ENCODE results near the gene SLC39A13.
A peak's percentile ranks its signal among the peaks of the same experiment; 100 is the strongest.

Gene SLC39A13

DNA sequence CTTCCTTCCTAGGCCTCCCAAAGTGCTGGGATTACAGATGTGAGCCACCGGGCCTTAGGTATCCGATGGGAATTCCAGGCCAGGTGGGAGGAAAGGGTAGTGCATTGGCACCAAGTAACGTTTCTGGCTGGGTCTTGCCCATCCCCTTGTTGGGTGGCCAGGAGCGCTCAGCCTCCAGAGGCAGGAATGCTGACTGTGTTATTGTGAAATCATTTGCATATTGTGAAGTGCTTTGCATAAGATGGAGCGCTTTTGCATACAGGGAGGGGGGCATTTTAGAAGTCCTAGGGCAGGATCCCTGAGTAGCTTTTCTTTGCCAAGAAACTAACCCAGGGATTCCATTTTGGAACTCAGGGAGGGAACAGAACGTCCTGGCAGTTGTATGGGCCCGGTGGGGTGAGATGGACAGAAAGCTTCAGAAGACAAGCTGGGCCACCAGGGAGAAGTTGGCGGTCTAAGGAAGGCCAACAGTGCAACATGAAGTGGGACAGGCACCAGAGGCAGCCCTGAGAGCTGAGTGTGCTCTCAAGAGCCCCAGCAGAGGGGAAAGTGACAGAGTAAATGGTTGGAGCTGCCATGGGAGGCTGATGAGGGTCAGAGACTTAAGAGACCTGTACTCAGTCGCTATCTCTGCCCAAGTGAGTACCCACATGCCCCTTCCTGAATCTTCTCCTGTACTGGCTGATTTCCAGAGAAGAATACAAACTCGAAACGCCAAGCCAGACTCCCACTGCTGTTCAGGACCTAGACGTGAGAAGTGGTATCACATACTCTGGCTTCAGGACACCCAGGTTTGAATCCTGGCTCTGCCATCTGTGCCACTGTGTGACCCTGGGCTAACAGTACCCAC, 1.3 kb upstream of the SLC39A13 start:
- no peak for DNase-seq

DNA sequence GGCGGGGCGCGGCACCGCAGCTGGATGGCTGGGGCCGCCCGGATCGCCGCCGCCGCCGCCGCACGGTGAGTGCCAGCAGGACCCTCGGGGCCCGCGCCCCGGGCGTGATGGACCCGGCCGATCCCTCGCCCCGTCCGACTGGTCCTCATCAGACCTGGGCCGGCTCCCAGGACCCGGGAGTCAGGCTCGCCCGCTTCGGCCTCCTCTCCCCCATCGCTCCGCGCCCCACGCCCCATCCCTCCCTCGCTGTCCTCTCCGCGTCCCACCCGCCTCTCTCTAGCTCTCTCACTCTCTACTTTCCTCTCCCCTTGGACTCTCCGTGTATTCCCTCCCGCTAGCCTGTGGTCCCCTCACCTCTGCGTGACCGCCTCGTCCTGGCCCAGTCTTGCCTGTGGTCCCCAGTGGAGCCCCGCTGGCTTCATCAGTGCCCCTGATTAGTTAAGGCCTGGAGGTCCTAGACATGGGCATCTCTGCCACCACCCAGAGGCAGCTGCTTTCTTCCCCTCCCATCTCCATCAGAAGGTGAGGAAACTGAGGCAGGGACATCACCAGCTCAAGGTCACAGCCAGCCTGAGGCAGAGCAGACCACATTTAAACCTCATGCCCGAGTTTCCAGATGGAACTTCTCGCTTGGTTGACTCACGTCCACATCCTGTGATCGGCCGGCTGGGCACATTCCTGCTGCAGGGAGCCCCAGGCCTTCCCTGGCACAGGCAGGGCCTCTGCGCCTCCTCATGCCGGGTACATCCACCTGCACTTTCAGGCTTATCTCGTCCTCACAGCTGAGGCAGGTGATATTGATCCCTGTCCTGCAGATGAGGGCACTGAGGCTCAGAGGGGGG, 429 bp downstream of the SLC39A13 start:
- no peak for DNase-seq

DNA sequence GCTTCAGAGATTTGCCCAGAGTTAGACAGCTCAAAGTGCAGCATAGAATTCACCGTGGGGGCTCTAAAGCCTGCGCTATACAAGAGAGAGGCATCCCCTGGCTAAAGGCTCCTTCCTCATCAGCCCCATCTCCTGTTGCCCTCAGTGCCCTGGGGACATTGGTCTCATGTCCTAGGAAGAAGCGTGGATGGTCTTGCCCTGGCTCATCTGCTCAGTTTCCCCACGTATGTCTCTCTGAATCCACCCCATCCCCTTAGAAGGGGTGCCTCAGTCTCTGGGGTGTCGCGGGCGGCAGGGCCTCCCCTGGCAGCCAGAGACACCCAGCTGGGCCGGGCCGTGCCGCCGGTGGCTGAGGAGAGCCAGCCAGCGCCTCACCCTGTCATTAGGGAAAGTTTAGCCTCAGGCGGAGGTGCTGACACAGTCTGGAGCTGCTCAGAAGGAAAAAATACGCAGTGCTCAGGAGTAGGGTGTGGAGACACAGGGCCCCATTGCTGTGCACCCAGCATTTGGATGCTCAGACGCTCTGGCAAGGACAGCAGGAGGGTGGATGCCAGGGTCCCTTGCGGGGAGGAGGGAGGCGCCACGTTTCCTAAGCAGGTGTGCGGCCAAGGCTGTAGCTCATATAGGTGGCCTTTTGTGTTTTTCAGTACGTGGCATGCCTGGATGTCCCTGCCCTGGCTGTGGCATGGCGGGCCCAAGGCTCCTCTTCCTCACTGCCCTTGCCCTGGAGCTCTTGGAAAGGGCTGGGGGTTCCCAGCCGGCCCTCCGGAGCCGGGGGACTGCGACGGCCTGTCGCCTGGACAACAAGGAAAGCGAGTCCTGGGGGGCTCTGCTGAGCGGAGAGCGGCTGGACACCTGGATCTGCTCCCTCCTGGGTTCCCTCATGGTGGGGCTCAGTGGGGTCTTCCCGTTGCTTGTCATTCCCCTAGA, 1.3 kb downstream of the SLC39A13 start:
- DNase-seq: no peak

DNA sequence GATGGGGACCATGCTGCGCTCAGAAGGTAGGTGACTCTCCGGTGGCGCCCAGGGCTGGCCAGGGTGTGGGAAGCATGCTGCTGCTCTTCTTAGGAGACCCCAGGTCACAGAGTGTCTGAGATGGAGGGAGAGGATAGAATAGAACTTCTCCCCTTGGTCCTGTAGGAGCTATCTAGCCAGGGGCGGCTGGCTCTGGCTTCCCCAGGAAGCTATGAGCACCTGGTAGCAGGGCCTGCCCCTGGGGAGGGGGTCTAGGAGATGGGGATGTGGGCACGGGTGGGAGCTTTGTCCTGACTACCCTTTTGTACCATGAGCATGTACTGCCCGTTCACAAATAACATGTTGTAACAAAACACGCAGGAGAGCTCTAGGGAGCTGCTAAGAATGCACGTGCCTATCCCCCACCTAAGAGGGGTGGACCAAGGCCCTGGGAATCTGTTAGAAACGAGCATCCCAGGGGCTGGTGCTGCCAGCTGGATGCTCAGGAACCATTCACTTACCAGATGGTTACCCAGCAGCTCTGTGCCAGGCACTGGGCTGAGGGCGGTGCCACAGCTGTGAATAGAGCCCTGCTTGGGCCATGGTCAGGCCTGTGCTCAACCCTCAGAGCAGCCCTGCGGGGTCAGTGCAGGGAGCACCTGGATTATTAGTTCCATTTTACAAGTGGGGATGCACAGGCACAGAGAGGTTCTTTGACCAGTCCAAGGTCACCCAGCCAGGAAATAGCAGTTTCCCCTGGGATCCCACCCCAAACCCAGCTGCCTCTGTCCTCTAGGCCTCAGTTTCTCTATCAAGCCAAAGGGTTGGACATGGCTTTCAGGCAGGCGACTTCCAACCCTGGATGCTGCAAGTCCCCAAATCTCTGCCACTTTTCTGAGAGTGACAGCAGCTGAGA, 2.2 kb downstream of the SLC39A13 start:
- DNase-seq: no peak

DNA sequence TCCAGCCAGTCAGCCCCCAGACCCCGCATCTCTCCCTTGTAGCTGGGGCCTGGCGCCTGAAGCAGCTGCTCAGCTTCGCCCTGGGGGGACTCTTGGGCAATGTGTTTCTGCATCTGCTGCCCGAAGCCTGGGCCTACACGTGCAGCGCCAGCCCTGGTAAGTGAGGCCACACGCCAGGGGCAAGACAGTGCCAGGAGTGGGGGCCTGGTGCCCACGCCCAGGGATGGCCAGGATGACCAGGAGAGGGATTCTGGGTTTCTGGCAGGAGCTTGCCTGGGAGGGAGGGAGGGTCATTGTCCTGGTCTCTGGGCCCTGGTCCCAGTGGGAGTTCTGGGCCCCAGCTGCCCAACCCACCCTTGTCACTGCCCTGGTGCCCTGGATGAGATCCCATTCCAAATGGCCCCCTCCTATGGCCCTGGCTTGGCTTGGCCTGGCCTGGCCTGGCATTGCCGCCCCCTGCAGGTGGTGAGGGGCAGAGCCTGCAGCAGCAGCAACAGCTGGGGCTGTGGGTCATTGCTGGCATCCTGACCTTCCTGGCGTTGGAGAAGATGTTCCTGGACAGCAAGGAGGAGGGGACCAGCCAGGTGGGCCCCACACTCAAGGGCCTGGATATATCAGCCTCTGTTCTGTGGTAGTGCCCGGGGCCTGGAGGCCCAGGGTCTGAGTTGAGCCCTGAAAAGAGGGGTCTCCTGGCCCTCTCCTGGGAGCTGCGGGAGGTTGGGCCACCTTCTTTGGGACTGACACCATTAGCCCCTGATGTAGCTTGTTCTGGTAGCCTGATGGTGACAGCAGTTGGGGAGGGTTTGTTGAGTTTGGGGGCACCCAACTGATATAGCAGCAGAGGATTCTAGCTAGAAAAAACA, 3.7 kb downstream of the SLC39A13 start:
- peak; percentile 62 for DNase-seq

DNA sequence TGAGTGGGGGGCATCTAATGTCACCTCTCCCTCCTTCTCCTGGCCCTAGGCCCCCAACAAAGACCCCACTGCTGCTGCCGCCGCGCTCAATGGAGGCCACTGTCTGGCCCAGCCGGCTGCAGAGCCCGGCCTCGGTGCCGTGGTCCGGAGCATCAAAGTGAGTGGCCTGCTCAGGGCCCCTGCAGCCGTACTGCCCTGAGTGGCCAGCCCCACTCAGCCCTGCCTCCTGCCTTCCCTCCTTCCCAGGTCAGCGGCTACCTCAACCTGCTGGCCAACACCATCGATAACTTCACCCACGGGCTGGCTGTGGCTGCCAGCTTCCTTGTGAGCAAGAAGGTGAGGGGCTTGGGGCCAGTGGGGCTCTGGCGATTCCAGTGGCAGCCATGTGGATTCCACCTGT, 5.0 kb downstream of the SLC39A13 start:
- no peak for DNase-seq

DNA sequence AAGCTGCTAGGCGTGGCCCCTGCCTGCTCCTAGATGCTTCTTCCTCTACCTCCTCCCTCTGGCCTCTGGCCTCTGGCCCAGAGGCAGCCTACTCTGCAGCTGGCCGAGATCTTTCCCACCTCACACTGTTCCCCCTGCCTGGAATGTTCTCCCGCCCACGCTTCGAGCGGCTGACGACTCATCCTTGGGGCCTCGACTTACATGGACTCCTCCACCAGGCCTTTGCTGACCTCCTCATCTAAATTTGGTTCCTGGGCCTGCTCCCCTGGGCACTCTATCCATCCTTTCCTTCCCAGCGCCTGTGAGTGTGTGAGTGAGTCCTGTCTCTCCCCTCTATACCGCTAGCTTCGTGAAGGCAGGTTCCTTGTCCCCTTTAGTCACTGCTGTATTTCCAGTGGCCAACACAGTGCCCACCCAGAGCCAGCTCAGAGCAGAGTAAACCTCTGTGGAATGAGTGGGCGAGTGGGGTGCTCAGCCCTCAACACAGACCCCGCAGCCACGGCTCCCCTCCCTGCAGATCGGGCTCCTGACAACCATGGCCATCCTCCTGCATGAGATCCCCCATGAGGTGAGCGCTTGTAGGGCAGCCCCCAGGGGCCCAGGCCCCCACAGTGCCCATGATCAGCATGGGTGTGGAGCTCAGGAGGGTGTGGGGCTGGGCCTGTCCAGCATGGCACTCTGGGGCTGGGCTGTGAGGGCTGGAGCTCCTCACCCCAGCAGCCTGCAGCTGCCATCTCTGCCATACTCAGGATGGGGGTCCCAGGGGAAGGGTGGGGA, 5.7 kb downstream of the SLC39A13 start:
- no peak for DNase-seq

DNA sequence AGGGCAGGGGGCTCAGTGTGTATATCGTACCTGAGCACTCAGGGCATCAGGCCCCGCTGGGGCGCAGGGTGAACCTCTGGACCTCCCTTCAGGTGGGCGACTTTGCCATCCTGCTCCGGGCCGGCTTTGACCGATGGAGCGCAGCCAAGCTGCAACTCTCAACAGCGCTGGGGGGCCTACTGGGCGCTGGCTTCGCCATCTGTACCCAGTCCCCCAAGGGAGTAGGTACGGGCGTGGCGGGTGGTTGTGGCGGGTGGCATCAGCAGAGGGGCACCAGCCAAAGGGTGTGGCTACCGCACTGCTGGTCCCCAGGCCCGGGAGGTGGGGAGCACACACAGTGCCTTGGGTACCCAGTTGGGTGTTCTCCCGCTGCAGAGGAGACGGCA, 6.3 kb downstream of the SLC39A13 start:
- no peak for DNase-seq

DNA sequence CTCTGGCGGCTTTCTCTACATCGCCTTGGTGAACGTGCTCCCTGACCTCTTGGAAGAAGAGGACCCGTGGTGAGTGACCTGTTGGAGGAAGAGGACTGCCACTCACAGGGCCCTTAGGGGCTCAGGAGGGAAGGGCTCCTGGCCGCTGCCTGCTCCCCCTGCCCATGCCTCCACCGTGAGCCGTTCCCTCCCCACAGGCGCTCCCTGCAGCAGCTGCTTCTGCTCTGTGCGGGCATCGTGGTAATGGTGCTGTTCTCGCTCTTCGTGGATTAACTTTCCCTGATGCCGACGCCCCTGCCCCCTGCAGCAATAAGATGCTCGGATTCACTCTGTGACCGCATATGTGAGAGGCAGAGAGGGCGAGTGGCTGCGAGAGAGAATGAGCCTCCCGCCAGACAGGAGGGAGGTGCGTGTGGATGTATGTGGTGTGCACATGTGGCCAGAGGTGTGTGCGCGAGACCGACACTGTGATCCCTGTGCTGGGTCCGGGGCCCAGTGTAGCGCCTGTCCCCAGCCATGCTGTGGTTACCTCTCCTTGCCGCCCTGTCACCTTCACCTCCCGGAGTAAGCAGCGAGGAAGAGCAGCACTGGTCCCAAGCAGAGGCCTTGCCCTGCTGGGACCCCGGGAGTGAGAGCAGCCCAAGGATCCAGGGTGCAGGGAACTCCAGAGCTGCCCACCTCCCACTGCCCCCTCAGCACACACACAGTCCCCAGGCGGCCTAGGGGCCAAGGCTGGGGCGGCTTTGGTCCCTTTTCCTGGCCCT, 6.9 kb downstream of the SLC39A13 start:
- no peak for DNase-seq

DNA sequence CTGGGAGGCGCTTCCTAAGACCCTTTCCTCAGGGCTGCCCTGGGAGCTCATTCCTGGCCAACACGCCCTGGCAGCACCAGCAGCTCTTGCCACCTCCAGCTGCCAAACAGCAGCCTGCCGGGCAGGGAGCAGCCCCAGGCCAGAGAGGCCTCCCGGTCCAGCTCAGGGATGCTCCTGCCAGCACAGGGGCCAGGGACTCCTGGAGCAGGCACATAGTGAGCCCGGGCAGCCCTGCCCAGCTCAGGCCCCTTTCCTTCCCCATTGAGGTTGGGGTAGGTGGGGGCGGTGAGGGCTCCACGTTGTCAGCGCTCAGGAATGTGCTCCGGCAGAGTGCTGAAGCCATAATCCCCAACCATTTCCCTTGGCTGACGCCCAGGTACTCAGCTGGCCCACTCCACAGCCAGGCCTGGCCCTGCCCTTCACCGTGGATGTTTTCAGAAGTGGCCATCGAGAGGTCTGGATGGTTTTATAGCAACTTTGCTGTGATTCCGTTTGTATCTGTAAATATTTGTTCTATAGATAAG, 7.6 kb downstream of the SLC39A13 start:
- DNase-seq: no peak

DNA sequence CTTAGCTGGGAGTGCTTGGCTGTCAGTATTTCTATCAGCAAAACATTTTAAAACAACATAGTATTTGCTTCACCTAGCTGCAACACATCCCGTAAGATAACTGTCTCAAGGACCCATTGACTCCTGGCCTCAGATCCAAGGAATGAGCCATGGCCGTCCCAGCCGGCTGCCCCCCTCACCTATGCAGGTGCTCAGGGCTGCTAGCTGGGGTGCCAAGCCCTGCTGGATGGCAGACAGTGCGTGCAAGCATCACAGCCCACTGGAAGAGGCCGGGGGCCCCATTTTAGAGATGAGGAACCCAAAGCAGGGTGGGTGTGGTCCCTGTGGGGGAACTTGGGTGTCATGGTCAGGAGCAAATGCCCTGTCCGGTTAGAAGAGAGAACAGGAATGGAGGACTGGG, 9.3 kb downstream of the SLC39A13 start:
- no peak for DNase-seq

DNA sequence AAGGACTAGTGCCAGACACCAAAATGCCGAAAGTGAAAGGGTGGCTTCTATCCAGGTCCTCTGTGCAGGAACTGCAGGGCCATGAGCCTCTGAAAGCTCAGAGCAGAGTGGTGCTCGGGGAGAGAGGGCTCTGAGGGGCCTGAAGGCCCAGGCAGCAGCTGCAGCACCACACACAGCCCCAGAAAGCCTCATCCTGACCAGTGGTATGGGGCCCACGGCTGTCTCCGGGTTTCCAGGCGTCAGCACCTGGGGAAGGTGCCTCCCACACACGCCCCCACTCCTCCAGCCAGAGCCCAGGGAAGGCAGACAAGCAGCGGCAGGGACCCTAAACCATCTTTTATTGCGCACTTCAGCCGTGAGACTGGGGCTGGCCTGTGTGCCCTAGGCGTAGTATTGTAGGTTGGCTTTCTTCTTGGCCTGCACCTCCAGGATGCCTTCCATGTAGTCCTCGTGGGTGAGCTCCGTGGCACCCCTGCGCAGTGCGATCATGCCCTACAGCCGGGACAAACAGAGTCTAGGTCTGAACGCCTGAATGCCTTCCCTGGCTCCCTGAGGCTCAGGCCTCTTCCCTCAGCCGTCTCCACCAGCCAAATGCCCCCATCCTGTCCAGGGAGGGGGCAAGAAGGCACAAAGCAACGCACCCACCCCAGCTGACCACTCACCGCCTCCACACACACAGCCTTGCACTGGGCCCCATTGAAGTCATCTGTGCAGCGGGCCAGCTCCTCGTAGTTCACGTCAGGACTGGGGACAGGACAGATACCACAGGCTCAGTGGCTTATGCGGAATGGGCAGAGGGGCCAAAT, 10.3 kb downstream of the SLC39A13 start:
- no peak for DNase-seq

DNA sequence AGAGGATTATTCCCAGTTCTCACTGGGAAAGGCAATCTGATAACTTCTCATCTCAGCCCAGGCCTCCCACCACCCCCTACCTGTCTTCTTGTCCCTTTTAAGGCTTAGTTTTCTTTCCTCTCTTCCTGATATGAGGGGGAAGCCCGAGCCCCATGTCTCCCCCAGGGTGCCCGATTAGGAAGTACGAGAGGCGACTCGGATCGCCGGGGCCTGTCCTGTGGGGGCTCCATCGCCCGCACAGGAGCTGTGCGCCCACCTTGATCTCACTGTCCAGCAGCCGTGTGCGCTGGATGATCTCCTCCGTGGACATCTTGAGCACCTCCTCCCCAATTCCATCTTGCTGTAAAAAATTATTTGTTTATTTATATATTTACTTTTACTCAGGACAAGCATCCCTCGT, 17.2 kb downstream of the SLC39A13 start:
- DNase-seq: peak; percentile 12

DNA sequence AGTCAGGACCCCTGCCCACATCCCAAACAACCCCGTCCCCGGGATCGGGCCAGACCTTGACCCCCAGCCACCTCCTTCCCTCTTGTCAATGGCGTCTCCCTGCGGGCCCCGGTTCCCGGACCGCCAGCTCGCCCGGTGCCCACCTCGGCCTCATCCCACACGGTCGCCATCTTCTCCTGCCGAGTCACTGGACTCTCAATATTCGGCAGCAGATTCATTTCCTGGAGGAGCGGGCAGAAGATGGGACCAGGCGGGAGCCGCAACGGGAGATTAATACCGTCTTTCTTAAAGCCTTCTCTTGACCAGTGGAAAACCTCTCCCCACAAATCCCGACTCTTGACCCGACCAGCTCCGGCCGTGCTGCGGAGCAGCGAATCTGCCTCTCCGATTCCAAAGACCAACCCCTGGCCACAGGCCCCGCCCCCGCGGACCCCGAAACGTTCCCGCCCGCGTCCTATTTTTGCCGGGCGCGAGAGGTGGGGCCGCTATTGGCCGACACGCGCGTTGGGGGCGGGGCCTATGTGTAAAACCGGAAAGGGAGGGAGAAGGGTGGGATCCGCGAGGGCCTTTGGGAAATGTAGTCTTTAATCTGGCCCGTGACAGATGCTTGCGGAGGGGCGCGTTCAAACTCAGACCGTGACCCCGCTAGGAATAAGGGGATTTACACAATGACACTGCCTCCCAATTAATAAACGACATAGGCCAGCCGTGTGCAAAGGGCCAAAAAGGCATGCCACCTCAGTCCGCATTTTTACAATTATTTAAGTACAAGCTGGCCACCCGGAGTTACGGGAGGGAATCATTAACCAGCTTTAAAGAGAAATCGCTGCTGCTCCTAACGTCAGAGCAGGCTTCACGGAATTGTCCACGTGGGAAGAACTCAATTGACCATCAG, 17.9 kb downstream of the SLC39A13 start, which contains the start of gene PSMC3:
TSS of gene PSMC3 (minus strand) at position 378 of the 895 bp plus-strand sequence. CDS start at position 218, 160 bp downstream.
- peak; percentile 98 for DNase-seq

DNA sequence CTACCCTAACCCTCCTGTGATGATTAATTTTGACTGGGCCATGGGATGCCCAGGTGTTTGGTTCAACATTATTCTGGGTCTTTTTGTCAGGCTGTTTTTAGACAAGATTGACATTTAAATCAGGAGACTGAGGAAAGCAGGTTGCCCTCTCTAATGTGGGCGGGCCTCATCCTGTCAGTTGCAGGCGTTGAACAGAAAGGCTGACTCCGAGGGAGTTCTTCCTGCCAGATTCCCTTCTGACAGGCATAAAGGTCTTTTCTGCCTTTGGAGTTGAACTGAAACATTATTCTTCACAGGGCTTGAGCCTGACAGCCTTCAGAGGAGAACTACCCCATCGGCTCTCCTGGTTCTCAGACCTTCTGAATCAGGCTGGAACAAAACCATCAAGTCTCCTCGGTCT, 22.1 kb downstream of the SLC39A13 start:
- no peak for DNase-seq

DNA sequence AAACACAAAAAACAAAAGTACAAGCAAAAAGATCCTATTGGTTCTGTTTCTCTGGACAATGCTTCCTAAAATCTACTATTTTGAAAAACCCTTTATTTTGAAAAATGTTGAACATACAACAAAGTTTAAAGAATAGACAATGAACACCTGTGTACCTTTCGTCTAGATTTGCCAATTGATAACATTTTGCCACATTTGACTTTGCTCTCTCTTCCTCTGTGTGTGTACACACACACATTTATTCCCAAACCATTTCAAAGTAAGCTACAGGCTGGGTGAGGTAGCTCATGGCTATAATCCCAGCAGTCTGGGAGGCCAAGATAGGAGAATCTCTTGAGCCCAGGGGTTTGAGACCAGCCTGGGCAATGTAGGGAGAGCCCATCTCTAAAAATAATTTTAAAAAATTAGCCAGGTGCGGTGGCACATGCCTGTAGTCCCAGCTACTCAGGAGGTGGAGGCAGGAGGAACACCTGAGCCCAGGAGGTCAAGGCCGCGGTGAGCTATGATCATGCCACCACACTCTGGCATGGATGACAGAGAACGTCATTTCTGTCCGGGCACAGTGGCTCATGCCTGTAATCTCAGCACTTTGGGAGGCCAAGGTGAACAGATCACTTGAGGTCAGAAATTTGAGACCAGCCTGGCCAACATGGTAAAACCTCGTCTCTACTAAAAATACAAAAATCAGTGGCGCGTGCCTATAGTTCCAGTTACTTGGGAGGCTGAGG, 23.1 kb downstream of the SLC39A13 start:
- no peak for DNase-seq

All from CD4-positive, alpha-beta T cell treated with Interleukin-10 for 1 hour (primary cell).